Caco-2 (cell line): ENCODE results near the gene SYNGR1. TPM values are rescaled to one million over a fixed set of nuclear protein-coding genes. Genes with fewer than 3 reads are reported as not detected.

Experiments used
- BruUV-seq: library from RNA; stranded (reverse); fragments of 400-500 nt; replicated peaks from 2 replicates; lab custom pipeline; 2021; lab: Mats Ljungman, UMichigan
- CTCF ChIA-PET: fragments of 300-600 bp; sonication (Branson Sonifier 250); formaldehyde crosslinking; loops from one replicate; lab custom pipeline; 2022; ENCODE audit warnings: antibody characterized with exemption; lab: Charles Lee
- POLR2A ChIA-PET: fragments of 300-600 bp; sonication (Branson Sonifier 250); formaldehyde crosslinking; loops from one replicate; lab custom pipeline; 2022; ENCODE audit warnings: antibody characterized with exemption; lab: Charles Lee
- DNase-seq, 2 experiments: peaks; one replicate each; pipeline versions ENCODE4 v3.0.0 to v3.0.0-alpha.2; 2020 to 2022
- H3K27me3 ChIP-seq: replicated peaks from 2 replicates; pipeline ENCODE4 v1.6.0; 2011; ENCODE audit warnings: low read length; ENCODE audit not compliant: control insufficient read depth, insufficient read depth
- H3K36me3 ChIP-seq: 2 replicates; pipeline ENCODE4 v1.5.1; 2011; ENCODE audit warnings: low read length; ENCODE audit not compliant: control insufficient read depth, insufficient read depth
- H3K4me1 ChIP-seq: fragments of 250-450 bp; sonication (Bioruptor Pico); 2 replicates; pipeline ENCODE4 v1.5.1; 2020; ENCODE audit warnings: mild to moderate bottlenecking
- H3K4me3 ChIP-seq: 2 replicates; pipeline ENCODE4 v1.5.1; 2011; ENCODE audit warnings: low read depth, mild to moderate bottlenecking, control low read depth, low read length
- H3K9me3 ChIP-seq: fragments of 250-450 bp; sonication (Bioruptor Pico); 2 replicates; pipeline ENCODE4 v1.5.1; 2020; ENCODE audit warnings: mild to moderate bottlenecking, moderate library complexity
- H3K27ac Mint-ChIP-seq: one replicate; pipeline ENCODE4 v1.8.0; 2022; ENCODE audit warnings: mixed read lengths; ENCODE audit not compliant: unreplicated experiment
- H3K27me3 Mint-ChIP-seq: one replicate; pipeline ENCODE4 v1.8.0; 2022; ENCODE audit warnings: mixed read lengths; ENCODE audit not compliant: insufficient read depth, unreplicated experiment
- H3K36me3 Mint-ChIP-seq: one replicate; pipeline ENCODE4 v1.8.0; 2022; ENCODE audit warnings: mild to moderate bottlenecking, mixed read lengths; ENCODE audit not compliant: insufficient read depth, unreplicated experiment
- H3K4me1 Mint-ChIP-seq: one replicate; pipeline ENCODE4 v1.8.0; 2022; ENCODE audit warnings: low read depth, mixed read lengths; ENCODE audit not compliant: unreplicated experiment
- H3K4me3 Mint-ChIP-seq: one replicate; pipeline ENCODE4 v1.8.0; 2022; ENCODE audit warnings: mild to moderate bottlenecking, moderate library complexity, mixed read lengths; ENCODE audit not compliant: unreplicated experiment
- H3K9me3 Mint-ChIP-seq: one replicate; pipeline ENCODE4 v1.8.0; 2022; ENCODE audit warnings: mixed read lengths; ENCODE audit not compliant: unreplicated experiment
- intact Hi-C: fragments of 100-400 bp; cut with micrococcal nuclease; formaldehyde crosslinking; loops from one replicate; pipeline ENCODE4 v1.10.0; 2022; ENCODE audit not compliant: unreplicated experiment
- total RNA-seq: library from RNA; stranded (reverse); gene quantifications from 2 replicates; pipeline ENCODE4 v1.2.3, GENCODE V29; 2022
- TF ChIP-seq, protein P1 (sequence below), 2 experiments: fragments of 200-600 bp in 1 of 2; IDR thresholded peaks; 1 replicate in 1 of 2; 2 replicates in 1 of 2; pipeline versions ENCODE4 v1.5.1 to v1.8.0; 2011 to 2022; ENCODE audit warnings: antibody characterized with exemption in 1 of 2, control low read depth in 1 of 2, inconsistent platforms in 1 of 2, low read depth in 1 of 2, low read length in 1 of 2, mild to moderate bottlenecking in 1 of 2, moderate library complexity in 1 of 2; ENCODE audit not compliant: insufficient read depth in 1 of 2, severe bottlenecking in 1 of 2, unreplicated experiment in 1 of 2

The SYNGR1 gene
- total RNA-seq, 1 experiment from 2014 or later: 20.2 TPM

DNA sequence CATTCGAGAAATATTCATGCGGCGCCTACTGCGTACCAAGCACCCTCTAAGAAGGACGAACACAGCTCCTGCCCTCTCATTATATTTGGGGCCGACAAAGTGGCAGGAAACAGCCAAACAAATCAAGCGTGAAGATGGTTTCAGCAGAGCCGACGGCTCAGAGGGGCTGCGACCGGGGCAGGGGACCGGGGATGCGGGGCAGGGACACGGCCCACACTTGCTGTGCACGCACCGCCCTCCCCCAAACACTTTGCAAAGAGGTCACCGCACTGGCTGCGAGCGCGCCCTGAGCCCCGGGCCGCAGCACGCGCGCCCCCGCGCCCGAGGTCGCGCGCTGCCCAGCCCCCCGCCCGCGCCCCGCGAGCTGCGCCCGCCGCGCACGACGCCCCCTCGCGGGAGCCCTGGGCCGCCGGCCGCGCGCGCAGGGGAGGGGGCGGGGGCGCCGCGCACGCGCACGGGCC, 255 bp upstream of the SYNGR1 start:
- H3K27ac Mint-ChIP-seq: peak overlapping the region; percentile 48
- no peaks in the 10 kb centered on the region for H3K27me3 Mint-ChIP-seq
- H3K9me3 Mint-ChIP-seq: no peaks in the 10 kb centered on the region
- Histone ChIP-seq H3K4me1 (peaks cover under 1% of the 10 kb centered on the region), H3K4me3 (peak overlapping the region; percentile 85), H3K27me3 (no peaks in the 10 kb centered on the region), H3K9me3 (no peaks in the 10 kb centered on the region), H3K36me3 (no peaks in the 10 kb centered on the region; the same call in 1 of the 2 replicates)
- ChIA-PET CTCF (interaction anchor here (0.6 kb wide), 1 partner anchor 174 kb away, joined by 5 read pairs; no protein-coding TSS in a partner anchor), POLR2A (interaction anchor here (0.9 kb wide), 2 partner anchors 29 to 31 kb away, joined by 4 to 5 read pairs; no protein-coding TSS in a partner anchor)
- TF ChIP-seq, protein P1, sequence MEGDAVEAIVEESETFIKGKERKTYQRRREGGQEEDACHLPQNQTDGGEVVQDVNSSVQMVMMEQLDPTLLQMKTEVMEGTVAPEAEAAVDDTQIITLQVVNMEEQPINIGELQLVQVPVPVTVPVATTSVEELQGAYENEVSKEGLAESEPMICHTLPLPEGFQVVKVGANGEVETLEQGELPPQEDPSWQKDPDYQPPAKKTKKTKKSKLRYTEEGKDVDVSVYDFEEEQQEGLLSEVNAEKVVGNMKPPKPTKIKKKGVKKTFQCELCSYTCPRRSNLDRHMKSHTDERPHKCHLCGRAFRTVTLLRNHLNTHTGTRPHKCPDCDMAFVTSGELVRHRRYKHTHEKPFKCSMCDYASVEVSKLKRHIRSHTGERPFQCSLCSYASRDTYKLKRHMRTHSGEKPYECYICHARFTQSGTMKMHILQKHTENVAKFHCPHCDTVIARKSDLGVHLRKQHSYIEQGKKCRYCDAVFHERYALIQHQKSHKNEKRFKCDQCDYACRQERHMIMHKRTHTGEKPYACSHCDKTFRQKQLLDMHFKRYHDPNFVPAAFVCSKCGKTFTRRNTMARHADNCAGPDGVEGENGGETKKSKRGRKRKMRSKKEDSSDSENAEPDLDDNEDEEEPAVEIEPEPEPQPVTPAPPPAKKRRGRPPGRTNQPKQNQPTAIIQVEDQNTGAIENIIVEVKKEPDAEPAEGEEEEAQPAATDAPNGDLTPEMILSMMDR (IDR thresholded peaks at IDR 0.05; ENCODE audit: insufficient read depth in 1 of 2, low read depth in 1 of 2, low read length in 1 of 2, severe bottlenecking in 1 of 2, unreplicated experiment in 1 of 2): no peak
- H3K4me1 Mint-ChIP-seq: no peaks in the 10 kb centered on the region
- no TSS peak for BruUV-seq
- peak overlapping the region; percentile 80 for H3K4me3 Mint-ChIP-seq
- intact Hi-C loops: loop anchor here (10.0 kb wide), 2 partner anchors 45 to 175 kb away; partner anchors contain the start of genes ATF4 and TAB1
- no peaks in the 10 kb centered on the region for H3K36me3 Mint-ChIP-seq
- DNase-seq: peak in 1 of 2 experiments; percentile 67

DNA sequence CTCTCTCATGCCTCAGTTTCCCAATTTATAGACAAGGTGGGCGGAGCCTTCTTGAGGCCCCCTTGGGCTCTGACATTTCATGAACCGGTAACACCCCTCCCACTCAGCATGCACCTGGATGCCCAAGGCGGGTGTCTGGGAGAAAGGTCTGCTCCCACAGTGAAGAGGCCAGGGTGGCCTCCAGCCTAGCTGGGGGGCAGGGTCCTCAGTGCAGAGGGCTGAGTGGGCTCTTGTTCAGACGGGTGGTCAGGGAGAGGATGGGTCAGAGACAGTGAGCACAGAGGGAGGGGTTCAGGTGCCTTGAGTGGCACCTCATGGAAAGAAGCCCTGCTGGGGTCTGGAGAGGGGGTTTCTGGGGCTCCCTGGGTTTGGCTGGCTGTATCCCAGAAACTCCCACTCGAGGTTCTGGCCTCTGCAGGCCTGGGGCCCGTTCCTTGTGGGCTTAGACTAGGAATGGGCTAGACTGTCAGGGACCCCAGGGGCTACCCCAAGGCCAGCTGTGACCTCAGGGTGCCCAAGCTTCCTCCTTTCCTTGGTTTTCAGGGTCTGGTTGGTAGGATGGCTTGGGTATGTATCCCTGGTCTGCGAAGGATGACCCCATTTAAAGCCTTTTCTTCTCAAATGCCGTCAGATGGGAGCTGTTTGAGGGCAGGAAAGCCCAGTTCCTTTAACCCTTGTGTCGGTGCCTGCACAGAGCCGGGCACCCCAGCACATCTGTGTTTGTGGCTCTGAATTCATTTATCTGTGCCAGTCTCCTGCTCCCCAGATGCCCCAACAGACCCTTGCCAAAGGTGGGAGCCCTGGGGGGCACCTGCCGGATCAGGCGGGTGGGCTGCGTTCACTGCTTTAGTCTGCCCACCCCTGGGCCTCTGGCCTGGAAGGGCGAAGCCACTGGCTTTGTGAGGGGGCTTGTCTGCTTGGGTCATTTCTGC, 1.2 kb downstream of the SYNGR1 start:
- no peaks in the 10 kb centered on the region for H3K4me1 ChIP-seq
- CTCF ChIA-PET: no interaction called here
- no peak overlapping the region for H3K27ac Mint-ChIP-seq
- H3K4me3 Mint-ChIP-seq: peak overlapping the region; percentile 80
- no peaks in the 10 kb centered on the region for H3K36me3 Mint-ChIP-seq
- H3K27me3 Mint-ChIP-seq: no peaks in the 10 kb centered on the region
- H3K4me1 Mint-ChIP-seq: no peaks in the 10 kb centered on the region
- TF ChIP-seq, protein P1 (IDR thresholded peaks at IDR 0.05; ENCODE audit: insufficient read depth in 1 of 2, low read depth in 1 of 2, low read length in 1 of 2, severe bottlenecking in 1 of 2, unreplicated experiment in 1 of 2): no peak
- DNase-seq: no peak
- POLR2A ChIA-PET: no interaction called here
- no peaks in the 10 kb centered on the region for H3K9me3 ChIP-seq
- intact Hi-C loops: no loop called here
- H3K36me3 ChIP-seq: no peaks in the 10 kb centered on the region; the same call in 1 of the 2 replicates
- H3K4me3 ChIP-seq: peak overlapping the region; percentile 85
- H3K27me3 ChIP-seq: no peaks in the 10 kb centered on the region
- no peaks in the 10 kb centered on the region for H3K9me3 Mint-ChIP-seq
- TSS peak; percentile 24 for BruUV-seq

DNA sequence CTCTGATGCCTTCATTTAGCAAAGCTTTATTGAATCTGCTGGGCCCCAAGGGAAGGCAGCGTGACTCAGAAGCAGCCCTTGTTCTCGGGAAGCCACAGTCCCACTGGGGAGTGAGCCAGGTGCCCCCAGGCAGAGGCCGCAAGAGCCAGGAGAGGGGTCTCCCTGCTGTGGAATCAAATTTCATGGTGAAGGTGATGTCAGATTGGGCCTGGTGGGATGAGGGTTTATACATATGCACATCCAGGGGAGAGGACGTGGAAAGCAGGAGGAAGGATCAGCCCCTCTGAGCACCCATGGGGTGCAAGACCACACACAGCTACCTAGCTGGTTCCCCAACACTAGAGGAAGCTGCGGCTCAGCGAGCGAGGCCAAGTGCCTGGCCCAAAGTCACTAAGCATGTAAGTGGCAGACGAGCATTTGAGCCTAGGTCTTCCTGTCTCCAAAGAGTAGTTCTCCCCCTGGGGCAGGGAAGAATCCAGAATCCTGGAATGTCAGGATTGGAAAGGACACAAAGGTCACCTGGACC, 2.0 kb downstream of the SYNGR1 start:
- H3K27ac Mint-ChIP-seq: no peak overlapping the region
- H3K27me3 ChIP-seq: no peaks in the 10 kb centered on the region
- no TSS peak for BruUV-seq
- H3K27me3 Mint-ChIP-seq: no peaks in the 10 kb centered on the region
- no peaks in the 10 kb centered on the region for H3K4me1 ChIP-seq
- intact Hi-C loops: no loop called here
- TF ChIP-seq, protein P1 (IDR thresholded peaks at IDR 0.05; ENCODE audit: insufficient read depth in 1 of 2, low read depth in 1 of 2, low read length in 1 of 2, severe bottlenecking in 1 of 2, unreplicated experiment in 1 of 2): no peak
- CTCF ChIA-PET: interaction anchor here (0.6 kb wide), 1 partner anchor 1886 kb away, joined by 3 read pairs; no protein-coding TSS in a partner anchor
- H3K4me3 Mint-ChIP-seq: no peak overlapping the region
- no peak for DNase-seq
- H3K4me1 Mint-ChIP-seq: no peaks in the 10 kb centered on the region
- H3K9me3 Mint-ChIP-seq: no peaks in the 10 kb centered on the region
- no peaks in the 10 kb centered on the region; the same call in 1 of the 2 replicates for H3K36me3 ChIP-seq
- H3K9me3 ChIP-seq: no peaks in the 10 kb centered on the region
- no peaks in the 10 kb centered on the region for H3K36me3 Mint-ChIP-seq
- H3K4me3 ChIP-seq: no peak overlapping the region
- POLR2A ChIA-PET: no interaction called here
